Transverse colon (tissue), 3 donors: Measurements from ENCODE around the gene ROBO1.

Experiments used
- CTCF ChIP-seq, 5 experiments: fragments of 200-600 bp in 3 of 5; fragments of 450-650 bp in 2 of 5; sonication (generic) in 3 of 5; IDR thresholded peaks; 1 replicate in 2 of 5; 2 replicates in 3 of 5; pipeline ENCODE4 v1.5.1; 2016 to 2017; ENCODE audit warnings: antibody characterized with exemption in 5 of 5, inconsistent platforms in 3 of 5, mild to moderate bottlenecking in 2 of 5, moderate library complexity in 1 of 5
- EP300 ChIP-seq: sonication (generic); formaldehyde crosslinking; IDR thresholded peaks from one replicate; pipeline ENCODE4 v1.6.1; 2017; ENCODE audit warnings: antibody characterized with exemption, low read depth
- POLR2A ChIP-seq: fragments of 450-650 bp; IDR thresholded peaks from one replicate; pipeline ENCODE4 v1.6.1; 2016; ENCODE audit warnings: antibody characterized with exemption, mild to moderate bottlenecking, moderate library complexity

DNA sequence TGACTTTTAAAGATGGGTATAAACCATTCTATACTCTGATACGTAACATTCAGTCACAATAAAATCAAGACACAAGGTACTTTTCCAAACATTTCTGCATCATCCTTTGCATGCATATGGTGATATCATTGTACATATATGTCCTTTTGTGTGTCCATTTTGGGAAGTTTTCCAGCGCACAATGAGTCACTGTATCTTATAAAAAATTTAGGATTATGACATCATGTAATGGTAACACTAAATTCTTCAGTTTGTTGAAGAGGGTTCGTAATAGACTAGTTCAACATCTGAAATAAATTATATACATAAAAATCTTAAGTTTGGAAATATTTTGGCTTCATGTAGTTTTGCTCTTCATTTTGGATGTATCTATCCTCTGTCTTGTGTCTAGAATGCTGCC, 480.9 kb downstream of the ROBO1 start:
- no peak for TF ChIP-seq CTCF (IDR thresholded peaks at IDR 0.05)
- TF ChIP-seq EP300 = no peak
- TF ChIP-seq POLR2A = no peak
